IPS-18c (cell line): ENCODE results near the gene CREG1.

Experiments
- H3K4me3 ChIP-seq: 2 replicates; pipeline ENCODE4 v1.7.0; 2013; ENCODE audit warnings: low read depth, mild to moderate bottlenecking, low read length, moderate library complexity; ENCODE audit not compliant: insufficient read depth
- H3K9me3 ChIP-seq: one replicate; pipeline ENCODE4 v1.6.1; 2013; ENCODE audit warnings: mild to moderate bottlenecking, low read length, moderate library complexity; ENCODE audit not compliant: control insufficient read depth, insufficient read depth

Gene CREG1

GRCh38 chr1:167500283-167500860, 53.2 kb downstream of the CREG1 start:
- no peaks in the 10 kb centered on the region for H3K9me3 ChIP-seq
- H3K4me3 ChIP-seq, result no peak overlapping the region

GRCh38 chr1:167499664-167500101, 53.9 kb downstream of the CREG1 start:
- Histone ChIP-seq H3K9me3 (no peaks in the 10 kb centered on the region), H3K4me3 (no peak overlapping the region)

GRCh38 chr1:167499106-167499505, 54.5 kb downstream of the CREG1 start:
- Histone ChIP-seq H3K9me3 (no peaks in the 10 kb centered on the region), H3K4me3 (no peak overlapping the region)

- H3K9me3 ChIP-seq, result peaks cover 5% of the 10 kb centered on the region
- H3K4me3 ChIP-seq, result no peak overlapping the region
Observed at GRCh38 chr1:167496797-167497619, 56.6 kb downstream of the CREG1 start.

GRCh38 chr1:167493372-167493771, 60.2 kb downstream of the CREG1 start:
- Histone ChIP-seq H3K4me3 (no peak overlapping the region), H3K9me3 (peaks cover 5% of the 10 kb centered on the region)

GRCh38 chr1:167492481-167492910, 61.1 kb downstream of the CREG1 start:
- peaks cover 5% of the 10 kb centered on the region for H3K9me3 ChIP-seq
- H3K4me3 ChIP-seq, result no peak overlapping the region

GRCh38 chr1:167491586-167492461, 61.7 kb downstream of the CREG1 start:
- Histone ChIP-seq H3K4me3 (no peak overlapping the region), H3K9me3 (peaks cover 5% of the 10 kb centered on the region)
